ENCODE data around the gene KTN1.
A peak's percentile ranks its signal among the peaks of the same experiment; 100 is the strongest.

Gene KTN1

DNA sequence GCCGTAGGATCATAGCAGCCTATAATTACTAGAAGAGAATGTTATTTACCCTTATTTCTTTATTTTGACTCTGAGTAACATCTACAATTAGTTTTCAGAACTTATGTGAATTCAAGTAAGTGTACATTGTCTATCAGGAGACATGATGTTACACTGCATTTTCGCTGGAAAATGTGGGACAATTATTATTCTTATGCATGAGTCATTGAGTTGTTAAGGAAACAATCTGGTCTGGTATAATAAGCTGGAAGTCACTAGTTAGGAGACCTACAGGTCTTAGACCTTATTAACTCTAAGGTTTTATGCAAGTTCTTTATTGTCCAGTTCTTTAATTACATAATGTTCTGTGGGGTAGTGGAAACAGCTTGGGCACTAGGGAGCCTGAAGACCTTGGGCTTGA, 5.8 kb downstream of the KTN1 start:
- 100% methylated on average over 1 of the region's 2 CpGs for WGBS (ENCODE audit: insufficient coverage)

DNA sequence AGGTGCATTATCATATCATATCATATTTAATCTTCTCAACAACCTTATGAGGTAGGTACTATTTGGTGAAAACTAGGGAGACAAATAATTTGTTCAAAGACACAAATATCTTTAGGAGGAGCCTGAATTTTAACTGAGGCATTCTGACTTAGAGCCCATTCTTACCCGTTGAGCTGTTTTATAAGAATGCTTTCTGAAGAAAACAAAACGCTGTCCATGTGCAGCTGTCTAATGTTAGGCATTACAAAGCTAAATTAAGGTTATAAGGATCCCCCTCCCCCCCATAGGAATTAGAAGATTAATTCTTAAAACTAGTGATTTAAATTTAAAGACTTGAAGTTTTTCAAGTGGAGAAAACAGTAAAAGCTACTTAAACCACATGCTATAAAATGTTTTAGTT, 6.4 kb downstream of the KTN1 start:
- DNase-seq = no peak
- no CpG with 5 or more reads among the region's 2 CpGs for WGBS (ENCODE audit: insufficient coverage)
- H3K27ac ChIP-seq (ENCODE audit: insufficient read depth in 1 of 2, low read depth in 1 of 2, low read length in 2 of 2, poor library complexity in 1 of 2, severe bottlenecking in 2 of 2) = no peak overlapping the region
- CTCF ChIA-PET = interaction anchor here (0.8 to 0.9 kb wide), 2 partner anchors 11 to 32 kb away, joined by 3 read pairs; no protein-coding TSS in a partner anchor
- H3K27me3 ChIP-seq (replicated peaks in 2 of 5; ENCODE audit: control insufficient read depth in 4 of 5, insufficient read depth in 5 of 5, low read length in 4 of 5) = no peaks in the 10 kb centered on the region
- no peaks in the 10 kb centered on the region for H3K9me3 ChIP-seq (ENCODE audit: control extremely low read depth in 1 of 5, control insufficient read depth in 4 of 5, insufficient read depth in 2 of 5, low read depth in 1 of 5, low read length in 4 of 5)
- POLR2A ChIA-PET = interaction anchor here (1.0 kb wide), 1 partner anchor 12 kb away, joined by 3 read pairs; no protein-coding TSS in a partner anchor
- H3K36me3 ChIP-seq (ENCODE audit: control insufficient read depth in 4 of 4, insufficient read depth in 4 of 4, low read length in 3 of 4) = no peaks in the 10 kb centered on the region
- peaks cover 14 to 31% (median 25%) of the 10 kb centered on the region in 4 experiments for H3K4me1 ChIP-seq (ENCODE audit: control extremely low read depth in 1 of 4, control insufficient read depth in 4 of 4, insufficient read depth in 4 of 4, low read length in 3 of 4)
- H3K4me3 ChIP-seq (ENCODE audit: control insufficient read depth in 1 of 7, extremely low read depth in 1 of 7, insufficient read depth in 4 of 7, low read depth in 2 of 7, low read length in 6 of 7) = no peak overlapping the region

More for the DNA sequence above, 5.8 kb downstream of the KTN1 start:
- Histone ChIP-seq H3K9me3 (ENCODE audit: control extremely low read depth in 1 of 5, control insufficient read depth in 4 of 5, insufficient read depth in 2 of 5, low read depth in 1 of 5, low read length in 4 of 5) (no peaks in the 10 kb centered on the region), H3K4me1 (ENCODE audit: control extremely low read depth in 1 of 4, control insufficient read depth in 4 of 4, insufficient read depth in 4 of 4, low read length in 3 of 4) (peaks cover 20 to 37% (median 29%) of the 10 kb centered on the region in 4 experiments), H3K27me3 (replicated peaks in 2 of 5; ENCODE audit: control insufficient read depth in 4 of 5, insufficient read depth in 5 of 5, low read length in 4 of 5) (no peaks in the 10 kb centered on the region), H3K4me3 (ENCODE audit: control insufficient read depth in 1 of 7, extremely low read depth in 1 of 7, insufficient read depth in 4 of 7, low read depth in 2 of 7, low read length in 6 of 7) (no peak overlapping the region), H3K27ac (ENCODE audit: insufficient read depth in 1 of 2, low read depth in 1 of 2, low read length in 2 of 2, poor library complexity in 1 of 2, severe bottlenecking in 2 of 2) (no peak overlapping the region), H3K36me3 (ENCODE audit: control insufficient read depth in 4 of 4, insufficient read depth in 4 of 4, low read length in 3 of 4) (no peaks in the 10 kb centered on the region)
- no peak for DNase-seq
- ChIA-PET POLR2A (no interaction called here), CTCF (no interaction called here)

DNA sequence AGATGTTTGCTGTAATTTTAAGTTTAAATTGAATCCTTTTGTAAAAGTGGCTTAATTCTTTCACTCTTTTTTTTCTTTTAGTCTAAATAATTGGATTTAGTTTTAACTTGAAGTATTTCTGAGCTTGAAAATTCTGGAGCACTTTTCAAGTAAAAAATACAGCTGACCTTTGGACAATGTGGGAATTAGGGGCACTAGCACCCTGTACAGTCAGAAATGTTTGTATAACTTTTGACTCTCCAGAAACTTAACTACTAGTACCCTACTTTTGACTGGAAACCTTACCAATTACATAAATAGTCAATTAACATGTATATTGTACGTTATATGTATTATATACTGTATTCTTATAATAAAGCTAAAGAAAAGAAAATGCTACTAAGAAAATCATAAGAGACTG, 7.8 kb downstream of the KTN1 start:
- ChIA-PET CTCF (interaction anchor here (1.1 to 1.5 kb wide), 2 partner anchors 10 to 17 kb away, joined by 3 to 4 read pairs; no protein-coding TSS in a partner anchor), POLR2A (no interaction called here)
- no peaks in the 10 kb centered on the region for H3K9me3 ChIP-seq (ENCODE audit: control extremely low read depth in 1 of 5, control insufficient read depth in 4 of 5, insufficient read depth in 2 of 5, low read depth in 1 of 5, low read length in 4 of 5)
- H3K27me3 ChIP-seq (replicated peaks in 2 of 5; ENCODE audit: control insufficient read depth in 4 of 5, insufficient read depth in 5 of 5, low read length in 4 of 5) = no peaks in the 10 kb centered on the region
- no peaks in the 10 kb centered on the region for H3K36me3 ChIP-seq (ENCODE audit: control insufficient read depth in 4 of 4, insufficient read depth in 4 of 4, low read length in 3 of 4)
- no peak overlapping the region for H3K4me3 ChIP-seq (ENCODE audit: control insufficient read depth in 1 of 7, extremely low read depth in 1 of 7, insufficient read depth in 4 of 7, low read depth in 2 of 7, low read length in 6 of 7)
- WGBS (ENCODE audit: insufficient coverage) = no CpG with 5 or more reads among the region's 1 CpG
- DNase-seq = no peak
- peaks cover 12 to 17% (median 14%) of the 10 kb centered on the region in 4 experiments for H3K4me1 ChIP-seq (ENCODE audit: control extremely low read depth in 1 of 4, control insufficient read depth in 4 of 4, insufficient read depth in 4 of 4, low read length in 3 of 4)
- H3K27ac ChIP-seq (ENCODE audit: insufficient read depth in 1 of 2, low read depth in 1 of 2, low read length in 2 of 2, poor library complexity in 1 of 2, severe bottlenecking in 2 of 2) = no peak overlapping the region

DNA sequence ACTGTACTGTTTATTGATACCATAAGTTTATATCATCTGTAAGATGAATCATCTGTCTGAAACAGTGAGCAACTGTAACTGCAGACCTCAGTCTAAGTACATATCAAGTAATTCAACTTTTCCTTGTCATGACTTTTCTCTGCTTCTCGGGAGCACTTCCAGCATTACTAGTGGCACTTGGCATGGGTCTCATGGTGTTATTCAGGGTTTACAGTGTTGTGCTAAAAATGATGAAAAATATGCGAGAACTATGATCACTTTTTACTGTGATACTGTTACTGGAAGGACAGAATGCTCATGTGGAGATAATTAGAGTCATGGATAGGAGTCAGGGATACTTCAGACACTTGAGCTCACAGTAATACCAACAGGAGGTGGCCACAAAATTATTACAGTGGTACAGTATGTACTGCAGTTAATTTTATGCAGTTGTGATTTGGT, 8.3 kb downstream of the KTN1 start:
- CTCF ChIA-PET = interaction anchor here (1.1 to 1.5 kb wide), 2 partner anchors 10 to 16 kb away, joined by 3 to 4 read pairs; no protein-coding TSS in a partner anchor
- H3K27ac ChIP-seq (ENCODE audit: insufficient read depth in 1 of 2, low read depth in 1 of 2, low read length in 2 of 2, poor library complexity in 1 of 2, severe bottlenecking in 2 of 2) = no peak overlapping the region
- no CpG with 5 or more reads among the region's 2 CpGs for WGBS (ENCODE audit: insufficient coverage)
- no peak overlapping the region for H3K4me3 ChIP-seq (ENCODE audit: control insufficient read depth in 1 of 7, extremely low read depth in 1 of 7, insufficient read depth in 4 of 7, low read depth in 2 of 7, low read length in 6 of 7)
- POLR2A ChIA-PET = no interaction called here
- peaks cover 7 to 13% (median 10%) of the 10 kb centered on the region in 4 experiments for H3K4me1 ChIP-seq (ENCODE audit: control extremely low read depth in 1 of 4, control insufficient read depth in 4 of 4, insufficient read depth in 4 of 4, low read length in 3 of 4)
- no peak for DNase-seq
- no peaks in the 10 kb centered on the region for H3K36me3 ChIP-seq (ENCODE audit: control insufficient read depth in 4 of 4, insufficient read depth in 4 of 4, low read length in 3 of 4)
- no peaks in the 10 kb centered on the region for H3K9me3 ChIP-seq (ENCODE audit: control extremely low read depth in 1 of 5, control insufficient read depth in 4 of 5, insufficient read depth in 2 of 5, low read depth in 1 of 5, low read length in 4 of 5)
- no peaks in the 10 kb centered on the region for H3K27me3 ChIP-seq (replicated peaks in 2 of 5; ENCODE audit: control insufficient read depth in 4 of 5, insufficient read depth in 5 of 5, low read length in 4 of 5)

DNA sequence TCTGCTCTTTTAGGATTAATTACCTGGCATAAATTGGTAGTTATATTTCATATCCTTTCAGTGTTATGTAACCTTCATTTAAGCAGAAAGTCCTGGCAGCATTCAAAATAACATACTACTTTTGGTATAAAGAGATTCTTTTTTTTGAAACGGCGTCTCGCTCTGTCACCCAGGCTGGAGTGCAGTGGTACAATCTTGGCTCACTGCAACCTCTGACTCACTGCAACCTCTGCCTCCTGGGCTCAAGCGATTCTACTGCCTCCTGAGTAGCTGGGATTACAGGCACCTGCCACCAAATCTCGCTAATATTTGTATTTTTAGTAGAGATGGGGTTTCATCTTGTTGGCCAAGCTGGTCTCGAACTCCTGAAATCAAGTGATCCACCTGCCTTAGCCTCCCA, 9.2 kb downstream of the KTN1 start:
- no peaks in the 10 kb centered on the region for H3K36me3 ChIP-seq (ENCODE audit: control insufficient read depth in 4 of 4, insufficient read depth in 4 of 4, low read length in 3 of 4)
- 100% methylated on average over 5 of the region's 6 CpGs for WGBS (ENCODE audit: insufficient coverage)
- no peaks in the 10 kb centered on the region for H3K9me3 ChIP-seq (ENCODE audit: control extremely low read depth in 1 of 5, control insufficient read depth in 4 of 5, insufficient read depth in 2 of 5, low read depth in 1 of 5, low read length in 4 of 5)
- H3K27ac ChIP-seq (ENCODE audit: insufficient read depth in 1 of 2, low read depth in 1 of 2, low read length in 2 of 2, poor library complexity in 1 of 2, severe bottlenecking in 2 of 2) = no peak overlapping the region
- ChIA-PET POLR2A (no interaction called here), CTCF (interaction anchor here (1.0 kb wide), 1 partner anchor 13 kb away, joined by 3 read pairs; no protein-coding TSS in a partner anchor)
- H3K4me1 ChIP-seq (ENCODE audit: control extremely low read depth in 1 of 4, control insufficient read depth in 4 of 4, insufficient read depth in 4 of 4, low read length in 3 of 4) = peaks cover 6 to 13% (median 6%) of the 10 kb centered on the region in 4 experiments
- no peaks in the 10 kb centered on the region for H3K27me3 ChIP-seq (replicated peaks in 2 of 5; ENCODE audit: control insufficient read depth in 4 of 5, insufficient read depth in 5 of 5, low read length in 4 of 5)
- H3K4me3 ChIP-seq (ENCODE audit: control insufficient read depth in 1 of 7, extremely low read depth in 1 of 7, insufficient read depth in 4 of 7, low read depth in 2 of 7, low read length in 6 of 7) = no peak overlapping the region
- no peak for DNase-seq

DNA sequence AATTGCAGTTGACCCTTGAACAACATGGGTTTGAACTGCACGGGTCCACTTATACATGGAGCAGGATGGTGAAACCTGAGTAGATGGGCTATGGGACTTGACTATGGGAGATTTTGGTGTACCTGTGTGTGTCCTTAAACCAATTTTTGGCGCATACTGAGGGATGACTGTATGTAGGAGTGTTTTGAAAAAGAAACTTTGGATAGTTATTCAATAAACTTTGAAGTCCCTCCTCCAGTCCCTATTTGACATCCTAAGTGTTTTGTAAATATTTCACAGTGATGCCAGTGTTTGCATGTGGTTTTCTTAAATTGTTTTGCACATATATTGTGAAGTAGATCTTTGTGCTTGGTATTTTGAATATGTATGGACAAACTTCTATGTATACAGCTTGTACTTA, 12.4 kb downstream of the KTN1 start:
- no peak overlapping the region for H3K27ac ChIP-seq (ENCODE audit: insufficient read depth in 1 of 2, low read depth in 1 of 2, low read length in 2 of 2, poor library complexity in 1 of 2, severe bottlenecking in 2 of 2)
- ChIA-PET CTCF (no interaction called here), POLR2A (no interaction called here)
- peaks cover 0 to 5% (median 0%) of the 10 kb centered on the region in 4 experiments for H3K36me3 ChIP-seq (ENCODE audit: control insufficient read depth in 4 of 4, insufficient read depth in 4 of 4, low read length in 3 of 4)
- DNase-seq = no peak
- H3K27me3 ChIP-seq (replicated peaks in 2 of 5; ENCODE audit: control insufficient read depth in 4 of 5, insufficient read depth in 5 of 5, low read length in 4 of 5) = no peaks in the 10 kb centered on the region
- peaks cover 2 to 14% (median 6%) of the 10 kb centered on the region in 4 experiments for H3K4me1 ChIP-seq (ENCODE audit: control extremely low read depth in 1 of 4, control insufficient read depth in 4 of 4, insufficient read depth in 4 of 4, low read length in 3 of 4)
- no peaks in the 10 kb centered on the region for H3K9me3 ChIP-seq (ENCODE audit: control extremely low read depth in 1 of 5, control insufficient read depth in 4 of 5, insufficient read depth in 2 of 5, low read depth in 1 of 5, low read length in 4 of 5)
- 100% methylated on average over 1 of the region's 2 CpGs for WGBS (ENCODE audit: insufficient coverage)
- H3K4me3 ChIP-seq (ENCODE audit: control insufficient read depth in 1 of 7, extremely low read depth in 1 of 7, insufficient read depth in 4 of 7, low read depth in 2 of 7, low read length in 6 of 7) = no peak overlapping the region

DNA sequence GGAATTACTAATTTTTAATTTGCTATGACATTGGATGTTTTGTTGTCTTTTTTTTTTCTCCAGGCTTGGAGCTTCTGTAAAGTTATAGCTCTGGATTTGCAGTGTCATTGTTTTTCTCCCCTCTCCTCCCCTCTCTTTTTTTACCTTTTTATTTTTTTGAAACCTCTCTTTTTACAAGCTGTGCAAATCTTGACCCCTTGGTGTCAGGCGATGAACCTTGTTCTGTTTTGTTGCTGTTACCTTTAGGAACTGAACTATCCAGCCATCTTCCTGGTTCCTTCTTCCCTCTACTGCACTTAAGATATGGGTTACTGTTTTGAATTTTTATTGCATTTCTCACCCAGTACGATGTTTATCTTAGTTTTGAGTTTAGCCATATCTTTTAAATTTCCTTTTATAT, 13.7 kb downstream of the KTN1 start:
- CTCF ChIA-PET = interaction anchor here (0.6 kb wide), 1 partner anchor 156 kb away, joined by 3 read pairs; no protein-coding TSS in a partner anchor
- WGBS (ENCODE audit: insufficient coverage) = 100% methylated on average over 1 of the region's 2 CpGs
- peaks cover 0 to 7% (median 0%) of the 10 kb centered on the region in 5 experiments for H3K9me3 ChIP-seq (ENCODE audit: control extremely low read depth in 1 of 5, control insufficient read depth in 4 of 5, insufficient read depth in 2 of 5, low read depth in 1 of 5, low read length in 4 of 5)
- H3K36me3 ChIP-seq (ENCODE audit: control insufficient read depth in 4 of 4, insufficient read depth in 4 of 4, low read length in 3 of 4) = peaks cover 0 to 7% (median under 1%) of the 10 kb centered on the region in 4 experiments
- peaks cover 2 to 14% (median 6%) of the 10 kb centered on the region in 4 experiments for H3K4me1 ChIP-seq (ENCODE audit: control extremely low read depth in 1 of 4, control insufficient read depth in 4 of 4, insufficient read depth in 4 of 4, low read length in 3 of 4)
- POLR2A ChIA-PET = interaction anchor here (1.0 kb wide), 1 partner anchor 13 kb away, joined by 5 read pairs; no protein-coding TSS in a partner anchor
- peak; percentile 24 to 62 (median 36) for DNase-seq
- peak overlapping the region in 1 of 2 experiments; percentile 59 for H3K27ac ChIP-seq (ENCODE audit: insufficient read depth in 1 of 2, low read depth in 1 of 2, low read length in 2 of 2, poor library complexity in 1 of 2, severe bottlenecking in 2 of 2)
- H3K4me3 ChIP-seq (ENCODE audit: control insufficient read depth in 1 of 7, extremely low read depth in 1 of 7, insufficient read depth in 4 of 7, low read depth in 2 of 7, low read length in 6 of 7) = peak overlapping the region in 2 of 7 experiments; percentile 24 to 45
- no peaks in the 10 kb centered on the region for H3K27me3 ChIP-seq (replicated peaks in 2 of 5; ENCODE audit: control insufficient read depth in 4 of 5, insufficient read depth in 5 of 5, low read length in 4 of 5)

All from common myeloid progenitor, CD34-positive (primary cell).